Measurements from ENCODE around the gene CD7. TPM values are rescaled to one million over a fixed set of nuclear protein-coding genes. Genes with fewer than 3 reads are reported as not detected.

The CD7 gene
- total RNA-seq, 1 experiment from 2014 or later: not detected

DNA sequence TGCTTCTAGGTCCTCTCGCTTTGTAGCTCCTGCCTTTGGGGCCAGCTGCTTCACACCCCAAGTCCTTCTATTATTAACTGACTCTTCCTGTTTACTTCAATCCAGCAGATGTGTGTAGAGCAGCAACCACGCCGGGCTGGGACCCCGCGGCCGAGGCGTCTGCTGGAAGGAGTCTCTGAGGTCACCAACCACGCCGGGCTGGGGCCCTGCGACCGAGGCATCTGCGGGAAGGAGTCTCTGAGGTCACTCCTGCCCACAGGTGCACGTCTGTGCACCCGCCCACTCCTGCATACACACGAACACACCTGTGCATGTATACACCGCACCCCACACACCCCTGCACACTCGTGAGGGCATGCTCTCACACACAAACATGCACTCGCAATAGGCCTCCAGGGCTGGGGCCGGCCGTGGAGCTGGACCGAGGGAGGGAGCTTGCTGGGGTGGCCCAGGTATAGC lies 33.9 kb upstream of the CD7 start:
- Histone ChIP-seq H3K27ac (ENCODE audit: low read depth, low read length, poor library complexity, severe bottlenecking) (no peak overlapping the region), H3K4me3 (ENCODE audit: low read depth, low read length, poor library complexity, severe bottlenecking) (no peak overlapping the region), H3K36me3 (ENCODE audit: insufficient read depth, low read length, poor library complexity, severe bottlenecking) (no peaks in the 10 kb centered on the region), H3K9me3 (ENCODE audit: low read depth, low read length, poor library complexity, severe bottlenecking) (no peaks in the 10 kb centered on the region), H3K4me1 (ENCODE audit: insufficient read depth, low read length, poor library complexity, severe bottlenecking) (peaks cover 17% of the 10 kb centered on the region), H3K27me3 (replicated peaks; ENCODE audit: insufficient read depth, low read depth, low read length, poor library complexity) (no peaks in the 10 kb centered on the region)
- CTCF ChIA-PET: no interaction called here
- no TSS peak for BruUV-seq (replicated peaks)
- POLR2A ChIA-PET (ENCODE audit: low non-redundant PET): interaction anchor here (0.6 kb wide), 1 partner anchor 78 kb away, joined by 5 read pairs; the partner anchor contains the start of gene CSNK1D
- TF ChIP-seq, protein P1, sequence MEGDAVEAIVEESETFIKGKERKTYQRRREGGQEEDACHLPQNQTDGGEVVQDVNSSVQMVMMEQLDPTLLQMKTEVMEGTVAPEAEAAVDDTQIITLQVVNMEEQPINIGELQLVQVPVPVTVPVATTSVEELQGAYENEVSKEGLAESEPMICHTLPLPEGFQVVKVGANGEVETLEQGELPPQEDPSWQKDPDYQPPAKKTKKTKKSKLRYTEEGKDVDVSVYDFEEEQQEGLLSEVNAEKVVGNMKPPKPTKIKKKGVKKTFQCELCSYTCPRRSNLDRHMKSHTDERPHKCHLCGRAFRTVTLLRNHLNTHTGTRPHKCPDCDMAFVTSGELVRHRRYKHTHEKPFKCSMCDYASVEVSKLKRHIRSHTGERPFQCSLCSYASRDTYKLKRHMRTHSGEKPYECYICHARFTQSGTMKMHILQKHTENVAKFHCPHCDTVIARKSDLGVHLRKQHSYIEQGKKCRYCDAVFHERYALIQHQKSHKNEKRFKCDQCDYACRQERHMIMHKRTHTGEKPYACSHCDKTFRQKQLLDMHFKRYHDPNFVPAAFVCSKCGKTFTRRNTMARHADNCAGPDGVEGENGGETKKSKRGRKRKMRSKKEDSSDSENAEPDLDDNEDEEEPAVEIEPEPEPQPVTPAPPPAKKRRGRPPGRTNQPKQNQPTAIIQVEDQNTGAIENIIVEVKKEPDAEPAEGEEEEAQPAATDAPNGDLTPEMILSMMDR (conservative IDR thresholded peaks at IDR 0.05; ENCODE audit: low read depth, low read length): no peak
- TF ChIP-seq EZH2 (IDR thresholded peaks at IDR 0.05; ENCODE audit: borderline replicate concordance, low read depth, low read length, poor library complexity, severe bottlenecking): no peak
- intact Hi-C loops (cut with micrococcal nuclease; ENCODE audit: unreplicated experiment): loop anchor here (5.0 kb wide), 1 partner anchor 416 kb away; no protein-coding TSS in a partner anchor
- DNase-seq (ENCODE audit: low spot score): no peak

DNA sequence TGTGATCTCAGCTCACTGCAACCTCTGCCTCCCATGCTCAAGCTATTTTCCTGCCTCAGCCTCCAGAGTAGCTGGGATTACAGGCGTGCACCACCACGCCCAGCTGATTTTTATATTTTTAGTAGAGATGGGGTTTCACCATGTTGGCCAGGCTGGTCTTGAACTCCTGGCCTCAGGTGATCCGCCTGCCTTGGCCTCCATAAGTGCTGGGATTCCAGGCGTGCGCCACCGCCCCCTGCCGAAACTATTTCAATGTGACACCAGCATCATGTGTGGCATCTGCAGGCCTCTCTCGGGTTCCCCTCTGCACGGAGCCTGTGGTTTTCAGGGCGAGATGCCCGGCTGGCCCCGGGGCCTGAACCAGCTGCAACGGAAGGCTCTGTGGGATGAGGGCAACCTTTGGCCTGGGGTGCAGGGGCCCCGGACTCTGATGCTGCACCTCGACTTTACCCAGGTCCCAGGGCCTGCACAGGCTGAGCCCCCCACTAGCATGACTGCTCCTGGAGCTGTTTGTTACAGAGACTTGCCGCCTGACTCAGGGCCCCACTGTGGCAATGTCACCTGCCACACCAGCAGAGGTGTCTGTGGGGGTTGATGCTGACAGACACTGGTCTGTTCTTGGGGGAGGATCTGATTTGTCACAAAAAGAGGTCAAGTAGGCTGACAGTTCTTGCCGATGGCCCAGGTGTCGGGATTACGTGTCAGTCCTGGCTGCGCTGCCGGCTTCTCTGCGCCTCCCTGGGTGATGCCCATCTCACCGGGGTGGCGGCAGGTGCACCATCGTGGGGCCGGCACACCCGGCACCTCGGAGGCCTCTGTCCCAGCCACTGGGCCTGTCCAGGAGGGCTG lies 33.0 kb upstream of the CD7 start:
- ChIA-PET POLR2A (ENCODE audit: low non-redundant PET) (no interaction called here), CTCF (no interaction called here)
- intact Hi-C loops (cut with micrococcal nuclease; ENCODE audit: unreplicated experiment): loop anchor here (5.0 kb wide), 1 partner anchor 417 kb away; no protein-coding TSS in a partner anchor
- DNase-seq (ENCODE audit: low spot score): no peak
- Histone ChIP-seq H3K4me1 (ENCODE audit: insufficient read depth, low read length, poor library complexity, severe bottlenecking) (peaks cover 17% of the 10 kb centered on the region), H3K9me3 (ENCODE audit: low read depth, low read length, poor library complexity, severe bottlenecking) (no peaks in the 10 kb centered on the region), H3K27me3 (replicated peaks; ENCODE audit: insufficient read depth, low read depth, low read length, poor library complexity) (no peaks in the 10 kb centered on the region), H3K36me3 (ENCODE audit: insufficient read depth, low read length, poor library complexity, severe bottlenecking) (no peaks in the 10 kb centered on the region), H3K27ac (ENCODE audit: low read depth, low read length, poor library complexity, severe bottlenecking) (no peak overlapping the region), H3K4me3 (ENCODE audit: low read depth, low read length, poor library complexity, severe bottlenecking) (no peak overlapping the region)
- no TSS peak for BruUV-seq (replicated peaks)
- TF ChIP-seq, protein P1 (conservative IDR thresholded peaks at IDR 0.05; ENCODE audit: low read depth, low read length): no peak
- TF ChIP-seq EZH2 (IDR thresholded peaks at IDR 0.05; ENCODE audit: borderline replicate concordance, low read depth, low read length, poor library complexity, severe bottlenecking): no peak

DNA sequence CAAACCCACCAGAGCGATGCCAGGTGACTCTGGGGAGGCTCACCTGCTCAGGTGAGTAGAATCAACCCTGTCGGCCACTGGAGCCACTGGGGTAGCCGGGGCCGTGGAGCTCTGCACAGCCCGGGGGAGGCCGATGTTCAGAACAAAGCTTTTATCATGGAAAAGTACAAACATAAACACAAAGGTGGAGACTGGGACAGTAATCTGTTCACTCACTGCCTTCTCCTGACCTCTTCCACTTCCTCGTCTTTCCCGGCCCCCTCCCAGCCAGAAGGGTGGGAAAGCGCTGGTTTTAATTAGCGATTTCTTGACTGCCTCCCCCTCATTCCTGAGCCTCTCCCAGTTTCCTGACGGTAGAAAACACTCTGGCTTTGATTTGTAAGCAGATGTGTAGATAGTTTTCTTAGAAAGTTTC lies 31.9 kb upstream of the CD7 start:
- TF ChIP-seq, protein P1 (conservative IDR thresholded peaks at IDR 0.05; ENCODE audit: low read depth, low read length): no peak
- TF ChIP-seq EZH2 (IDR thresholded peaks at IDR 0.05; ENCODE audit: borderline replicate concordance, low read depth, low read length, poor library complexity, severe bottlenecking): no peak
- ChIA-PET POLR2A (ENCODE audit: low non-redundant PET) (no interaction called here), CTCF (no interaction called here)
- no peak overlapping the region for H3K4me3 ChIP-seq (ENCODE audit: low read depth, low read length, poor library complexity, severe bottlenecking)
- DNase-seq (ENCODE audit: low spot score): no peak
- intact Hi-C loops (cut with micrococcal nuclease; ENCODE audit: unreplicated experiment): no loop called here
- no peaks in the 10 kb centered on the region for H3K9me3 ChIP-seq (ENCODE audit: low read depth, low read length, poor library complexity, severe bottlenecking)
- H3K27me3 ChIP-seq (replicated peaks; ENCODE audit: insufficient read depth, low read depth, low read length, poor library complexity): no peaks in the 10 kb centered on the region
- H3K4me1 ChIP-seq (ENCODE audit: insufficient read depth, low read length, poor library complexity, severe bottlenecking): peaks cover 17% of the 10 kb centered on the region
- no TSS peak for BruUV-seq (replicated peaks)
- H3K27ac ChIP-seq (ENCODE audit: low read depth, low read length, poor library complexity, severe bottlenecking): no peak overlapping the region
- no peaks in the 10 kb centered on the region for H3K36me3 ChIP-seq (ENCODE audit: insufficient read depth, low read length, poor library complexity, severe bottlenecking)

Data from A673 (cell line).